Ovary (tissue), 3 donors: ENCODE measurements around the gene HAND1.

Experiments used
- POLR2A ChIP-seq: fragments of 450-650 bp; IDR thresholded peaks from one replicate; pipeline ENCODE4 v1.6.1; 2017; ENCODE audit warnings: antibody characterized with exemption, mild to moderate bottlenecking, moderate library complexity
- TF ChIP-seq, protein P1 (sequence below), 3 donors: fragments of 450-650 bp in 2 of 3; fragments of 200-600 bp in 1 of 3; IDR thresholded peaks; one replicate each; pipeline versions ENCODE4 v1.5.1 to v1.8.0; 2016 to 2022; ENCODE audit warnings: antibody characterized with exemption in 3 of 3, mild to moderate bottlenecking in 1 of 3
- donor health status: DM: no; HTN: no; CAD: no.

DNA sequence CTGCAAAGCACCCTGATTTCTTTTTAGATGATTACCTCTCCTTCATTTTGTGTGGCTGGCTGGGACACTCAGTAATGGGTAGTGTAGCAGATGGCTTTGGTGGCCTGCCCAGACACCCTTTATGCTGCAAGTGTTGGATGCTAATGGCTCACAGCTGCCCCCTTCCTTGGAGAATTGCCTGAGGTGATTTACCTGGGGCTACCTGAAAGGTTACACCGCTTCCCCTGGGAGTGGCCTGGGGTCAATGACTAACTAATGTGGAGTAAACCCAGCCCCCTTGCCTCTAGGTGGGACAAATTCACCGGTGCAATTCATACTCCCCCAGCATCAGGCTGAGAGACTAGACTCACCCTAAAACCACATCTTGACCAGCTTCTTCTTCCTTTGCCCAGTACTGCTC is 23.5 kb upstream of the HAND1 start:
- TF ChIP-seq, protein P1, sequence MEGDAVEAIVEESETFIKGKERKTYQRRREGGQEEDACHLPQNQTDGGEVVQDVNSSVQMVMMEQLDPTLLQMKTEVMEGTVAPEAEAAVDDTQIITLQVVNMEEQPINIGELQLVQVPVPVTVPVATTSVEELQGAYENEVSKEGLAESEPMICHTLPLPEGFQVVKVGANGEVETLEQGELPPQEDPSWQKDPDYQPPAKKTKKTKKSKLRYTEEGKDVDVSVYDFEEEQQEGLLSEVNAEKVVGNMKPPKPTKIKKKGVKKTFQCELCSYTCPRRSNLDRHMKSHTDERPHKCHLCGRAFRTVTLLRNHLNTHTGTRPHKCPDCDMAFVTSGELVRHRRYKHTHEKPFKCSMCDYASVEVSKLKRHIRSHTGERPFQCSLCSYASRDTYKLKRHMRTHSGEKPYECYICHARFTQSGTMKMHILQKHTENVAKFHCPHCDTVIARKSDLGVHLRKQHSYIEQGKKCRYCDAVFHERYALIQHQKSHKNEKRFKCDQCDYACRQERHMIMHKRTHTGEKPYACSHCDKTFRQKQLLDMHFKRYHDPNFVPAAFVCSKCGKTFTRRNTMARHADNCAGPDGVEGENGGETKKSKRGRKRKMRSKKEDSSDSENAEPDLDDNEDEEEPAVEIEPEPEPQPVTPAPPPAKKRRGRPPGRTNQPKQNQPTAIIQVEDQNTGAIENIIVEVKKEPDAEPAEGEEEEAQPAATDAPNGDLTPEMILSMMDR (IDR thresholded peaks at IDR 0.05), result no peak
- TF ChIP-seq POLR2A, result no peak
